ENCODE results near the gene FN1.
A peak's percentile ranks its signal among the peaks of the same experiment; 100 is the strongest.
"Not testable (repeated sequence)": the region's sequence is repeated elsewhere in the genome, so short reads cannot be mapped to it uniquely, and the experiment has no call there.

FN1 gene

GRCh38 chr2:215311625-215312396 is 124.1 kb downstream of the FN1 start, which contains the start of gene ATIC:
ATIC (plus strand) TSS chr2:215312059; CDS start chr2:215312143, 84 bp downstream.
- ChIA-PET POLR2A (no interaction called here), CTCF (interaction anchor here (1.0 kb wide), 1 partner anchor 11 kb away, joined by 3 read pairs; no protein-coding TSS in a partner anchor)
- DNase-seq (ENCODE audit: low read depth, low spot score), result peak; percentile 47
- H3K4me3 ChIP-seq (ENCODE audit: low read depth, low read length), result peak within 1 kb of the TSS; percentile 76
- TF ChIP-seq CTCF (IDR thresholded peaks at IDR 0.05; ENCODE audit: insufficient read depth, low read length, missing control alignments), result peak; percentile 0

GRCh38 chr2:215311259-215311624 is 124.6 kb downstream of the FN1 start:
- peak overlapping the region; percentile 76 for H3K4me3 ChIP-seq (ENCODE audit: low read depth, low read length)
- DNase-seq (ENCODE audit: low read depth, low spot score); POLR2A ChIA-PET: not testable (repeated sequence)
- CTCF ChIA-PET, result interaction anchor here (1.0 kb wide), 1 partner anchor 12 kb away, joined by 3 read pairs; no protein-coding TSS in a partner anchor

Measured in AG04449 (cell line).